ENCODE data around the gene SCGN. TPM values are rescaled to one million over a fixed set of nuclear protein-coding genes. Genes with fewer than 3 reads are reported as not detected.

Gene SCGN
- total RNA-seq, 4 donors from 2014 or later, result not detected

- Histone ChIP-seq H3K36me3 (no peaks in the 10 kb centered on the region), H3K4me3 (no peak overlapping the region), H3K4me1 (no peaks in the 10 kb centered on the region), H3K9me3 (no peaks in the 10 kb centered on the region), H3K27me3 (no peaks in the 10 kb centered on the region), H3K27ac (no peak overlapping the region)
- TF ChIP-seq CTCF (IDR thresholded peaks at IDR 0.05) (no peak), POLR2A (IDR thresholded peaks at IDR 0.05) (no peak)
- no peak for DNase-seq
- 84 to 92% methylated on average over 2 to 3 of the region's 3 CpGs for WGBS, 2 donors
- intact Hi-C loops (cut with DNase I), result no loop called here
Measured at GRCh38 chr6:25701807-25702206, 49.8 kb downstream of the SCGN start.

GRCh38 chr6:25703005-25703404 is 51.0 kb downstream of the SCGN start:
- Histone ChIP-seq H3K4me3 (no peak overlapping the region), H3K27me3 (no peaks in the 10 kb centered on the region), H3K9me3 (no peaks in the 10 kb centered on the region), H3K36me3 (no peaks in the 10 kb centered on the region), H3K4me1 (no peaks in the 10 kb centered on the region), H3K27ac (no peak overlapping the region)
- DNase-seq, result no peak
- intact Hi-C loops (cut with DNase I), result no loop called here
- no peak for TF ChIP-seq CTCF (IDR thresholded peaks at IDR 0.05)
- TF ChIP-seq POLR2A (IDR thresholded peaks at IDR 0.05), result no peak
- WGBS, 2 donors, result 40 to 60% methylated on average over 1 to 3 of the region's 3 CpGs

GRCh38 chr6:25704001-25704400 is 52.0 kb downstream of the SCGN start:
- intact Hi-C loops (cut with DNase I), result no loop called here
- no peaks in the 10 kb centered on the region for H3K27me3 ChIP-seq
- H3K4me1 ChIP-seq, result no peaks in the 10 kb centered on the region
- 46 to 66% methylated on average over 3 of the region's 3 CpGs for WGBS, 2 donors
- H3K36me3 ChIP-seq, result no peaks in the 10 kb centered on the region
- H3K27ac ChIP-seq, result no peak overlapping the region
- DNase-seq, result no peak
- H3K4me3 ChIP-seq, result no peak overlapping the region
- H3K9me3 ChIP-seq, result no peaks in the 10 kb centered on the region
- TF ChIP-seq POLR2A (IDR thresholded peaks at IDR 0.05), result no peak
- no peak for TF ChIP-seq CTCF (IDR thresholded peaks at IDR 0.05)

- H3K9me3 ChIP-seq, result no peaks in the 10 kb centered on the region
- no peaks in the 10 kb centered on the region for H3K36me3 ChIP-seq
- intact Hi-C loops (cut with DNase I), result no loop called here
- no peaks in the 10 kb centered on the region for H3K4me1 ChIP-seq
- TF ChIP-seq POLR2A (IDR thresholded peaks at IDR 0.05) (no peak), CTCF (IDR thresholded peaks at IDR 0.05) (no peak)
- H3K27ac ChIP-seq, result no peak overlapping the region
- H3K4me3 ChIP-seq, result no peak overlapping the region
- 77 to 86% methylated on average over 6 of the region's 6 CpGs for WGBS, 2 donors
- no peak for DNase-seq
- no peaks in the 10 kb centered on the region for H3K27me3 ChIP-seq
Measured at GRCh38 chr6:25706314-25707014, 54.4 kb downstream of the SCGN start.

- no peak for DNase-seq
- intact Hi-C loops (cut with DNase I), result no loop called here
- H3K4me3 ChIP-seq, result no peak overlapping the region
- H3K27me3 ChIP-seq, result no peaks in the 10 kb centered on the region
- H3K27ac ChIP-seq, result no peak overlapping the region
- no peaks in the 10 kb centered on the region for H3K4me1 ChIP-seq
- H3K36me3 ChIP-seq, result no peaks in the 10 kb centered on the region
- WGBS, 2 donors, result 90 to 92% methylated on average over 10 of the region's 10 CpGs
- TF ChIP-seq CTCF (IDR thresholded peaks at IDR 0.05) (no peak), POLR2A (IDR thresholded peaks at IDR 0.05) (no peak)
- no peaks in the 10 kb centered on the region for H3K9me3 ChIP-seq
Measured at GRCh38 chr6:25709761-25710160, 57.7 kb downstream of the SCGN start.

Data from esophagus squamous epithelium (tissue), 5 donors.